ACC112 (cell line): Measurements from ENCODE around the gene OTOP3.

Source experiments
- H2AFZ ChIP-seq: fragments of 200-600 bp; sonication (generic); one replicate; pipeline ENCODE4 v1.6.0; 2017; ENCODE audit warnings: antibody characterized with exemption, low read length; ENCODE audit not compliant: unreplicated experiment
- H3K27ac ChIP-seq: fragments of 200-600 bp; sonication (generic); 2 replicates; pipeline ENCODE4 v1.5.1; 2014; ENCODE audit warnings: low read depth, mild to moderate bottlenecking, antibody characterized with exemption, low read length, moderate library complexity
- H3K27me3 ChIP-seq: fragments of 200-600 bp; sonication (generic); 2 replicates; pipeline ENCODE4 v1.6.1; 2014; ENCODE audit warnings: mild to moderate bottlenecking, antibody characterized with exemption, low read length, moderate library complexity, mixed read lengths; ENCODE audit not compliant: insufficient read depth
- H3K36me3 ChIP-seq: fragments of 200-600 bp; sonication (generic); 2 replicates; pipeline ENCODE4 v1.6.1; 2016; ENCODE audit warnings: mild to moderate bottlenecking, antibody characterized with exemption, low read length, moderate library complexity, mixed read lengths; ENCODE audit not compliant: insufficient read depth
- H3K4me1 ChIP-seq: fragments of 200-600 bp; sonication (generic); one replicate; pipeline ENCODE4 v1.6.1; 2016; ENCODE audit warnings: low read length, mixed read lengths; ENCODE audit not compliant: insufficient read depth, unreplicated experiment, control insufficient read depth
- H3K4me3 ChIP-seq: fragments of 200-600 bp; sonication (generic); 2 replicates; pipeline ENCODE4 v1.5.1; 2014; ENCODE audit warnings: mild to moderate bottlenecking, low read depth, low read length
- H3K79me2 ChIP-seq: fragments of 200-600 bp; sonication (generic); one replicate; pipeline ENCODE4 v1.6.0; 2016; ENCODE audit warnings: low read length; ENCODE audit not compliant: control insufficient read depth, unreplicated experiment, insufficient read depth

The OTOP3 gene

DNA sequence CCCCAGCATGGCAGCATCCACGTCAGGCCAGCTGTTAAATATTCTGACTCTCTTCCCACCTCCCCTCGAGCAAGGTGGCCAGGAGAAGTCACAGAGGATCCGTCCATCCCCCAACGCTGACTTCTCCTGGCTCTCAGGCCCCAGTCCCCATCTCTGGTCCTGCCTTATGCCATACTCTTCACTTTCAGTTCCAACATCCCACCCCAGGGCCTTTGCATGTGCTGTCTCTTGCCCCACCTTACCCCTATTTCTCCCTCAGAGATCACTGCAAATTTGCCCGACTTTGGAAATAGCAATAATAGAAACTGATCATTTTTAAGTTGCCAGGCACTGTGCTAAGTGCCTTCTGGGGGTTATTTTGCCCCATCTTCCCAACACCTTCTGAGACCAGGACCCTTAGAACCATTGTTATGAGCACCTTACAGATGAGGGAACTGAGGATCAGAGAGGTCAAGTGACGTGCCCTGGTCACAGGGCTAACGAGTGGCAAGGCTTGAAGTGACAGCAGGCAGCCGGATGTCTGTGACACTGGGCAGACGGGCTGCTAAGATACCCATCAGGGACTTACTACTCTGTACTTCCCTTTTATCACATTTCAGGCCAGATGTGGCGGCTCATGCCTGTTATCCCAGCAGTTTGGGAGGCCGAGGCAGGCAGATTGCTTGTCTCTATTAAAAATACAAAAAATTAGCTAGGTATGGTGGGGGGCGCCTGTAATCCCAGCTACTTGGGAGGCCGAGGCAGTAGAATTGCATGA, 19.1 kb downstream of the OTOP3 start:
- H3K79me2 ChIP-seq = no peaks in the 10 kb centered on the region
- H3K27ac ChIP-seq = no peak overlapping the region
- no peak overlapping the region for H2AFZ ChIP-seq
- H3K36me3 ChIP-seq = no peaks in the 10 kb centered on the region
- H3K4me1 ChIP-seq = no peaks in the 10 kb centered on the region
- no peak overlapping the region for H3K4me3 ChIP-seq
- H3K27me3 ChIP-seq = peaks cover 21% of the 10 kb centered on the region

DNA sequence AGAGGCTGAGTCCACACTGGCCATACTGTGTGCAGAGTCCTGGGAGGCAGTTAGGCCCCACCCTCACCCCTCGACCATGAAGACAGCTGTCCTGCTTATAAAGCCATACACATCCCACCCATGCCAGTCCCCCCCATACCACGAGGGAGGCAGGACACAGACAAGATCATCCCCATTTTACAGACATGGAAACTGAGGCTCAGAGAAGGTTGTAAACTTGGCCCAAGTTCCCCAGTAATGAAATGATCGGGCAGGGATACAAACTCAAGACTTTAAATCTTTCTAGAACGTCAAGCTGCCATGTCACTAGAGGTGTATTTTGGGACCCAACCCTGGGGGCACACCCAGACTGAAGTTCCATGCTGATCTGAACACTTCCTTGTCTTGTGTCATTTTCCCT, 20.4 kb downstream of the OTOP3 start:
- no peaks in the 10 kb centered on the region for H3K79me2 ChIP-seq
- no peaks in the 10 kb centered on the region for H3K36me3 ChIP-seq
- H3K4me1 ChIP-seq = peaks cover 4% of the 10 kb centered on the region
- no peak overlapping the region for H3K27ac ChIP-seq
- no peak overlapping the region for H2AFZ ChIP-seq
- H3K4me3 ChIP-seq = no peak overlapping the region
- H3K27me3 ChIP-seq = peaks cover 11% of the 10 kb centered on the region

DNA sequence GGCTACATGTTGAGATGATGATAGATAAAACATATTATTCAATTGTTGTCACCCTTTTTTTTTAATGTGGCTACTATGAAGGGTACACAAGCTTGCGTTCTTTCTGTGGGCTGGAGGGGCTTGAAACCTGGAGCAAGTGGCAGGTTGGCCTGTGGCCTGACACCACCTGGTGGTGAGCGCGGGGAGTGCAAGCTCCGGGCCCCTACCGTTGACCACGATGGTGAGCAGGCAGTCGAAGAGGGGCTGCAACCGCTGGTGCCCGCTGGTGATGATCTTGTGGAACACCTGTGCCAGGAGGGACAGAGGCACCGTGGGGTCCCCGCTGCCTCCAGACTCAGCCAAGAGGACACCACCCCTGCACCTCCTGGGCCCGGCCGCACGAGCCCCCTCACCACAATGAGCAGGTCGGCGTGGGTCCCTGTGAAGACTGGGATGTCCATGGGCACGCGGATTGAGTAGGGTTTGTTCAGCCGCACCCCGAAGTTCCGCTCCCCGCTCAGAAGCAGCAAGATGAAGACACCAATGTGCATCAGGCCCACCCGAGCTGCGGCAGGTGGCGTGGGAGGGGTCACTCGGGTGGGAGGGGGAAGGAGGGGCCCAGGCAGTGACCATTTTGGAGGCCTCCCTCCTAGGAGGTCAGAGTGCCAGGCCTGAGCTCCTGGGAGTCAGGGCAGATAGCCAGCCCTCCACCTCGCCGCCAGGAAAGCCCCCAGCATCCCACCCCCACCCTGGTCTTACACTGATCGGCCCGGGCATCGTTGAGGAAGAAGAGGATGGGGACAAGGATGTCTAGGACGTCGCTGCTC, 22.4 kb downstream of the OTOP3 start:
- Histone ChIP-seq H3K79me2 (no peaks in the 10 kb centered on the region), H3K27ac (no peak overlapping the region), H3K36me3 (no peaks in the 10 kb centered on the region), H2AFZ (no peak overlapping the region), H3K27me3 (peaks cover 4% of the 10 kb centered on the region; the same call in 1 of the 2 replicates), H3K4me3 (no peak overlapping the region), H3K4me1 (peaks cover 4% of the 10 kb centered on the region)

DNA sequence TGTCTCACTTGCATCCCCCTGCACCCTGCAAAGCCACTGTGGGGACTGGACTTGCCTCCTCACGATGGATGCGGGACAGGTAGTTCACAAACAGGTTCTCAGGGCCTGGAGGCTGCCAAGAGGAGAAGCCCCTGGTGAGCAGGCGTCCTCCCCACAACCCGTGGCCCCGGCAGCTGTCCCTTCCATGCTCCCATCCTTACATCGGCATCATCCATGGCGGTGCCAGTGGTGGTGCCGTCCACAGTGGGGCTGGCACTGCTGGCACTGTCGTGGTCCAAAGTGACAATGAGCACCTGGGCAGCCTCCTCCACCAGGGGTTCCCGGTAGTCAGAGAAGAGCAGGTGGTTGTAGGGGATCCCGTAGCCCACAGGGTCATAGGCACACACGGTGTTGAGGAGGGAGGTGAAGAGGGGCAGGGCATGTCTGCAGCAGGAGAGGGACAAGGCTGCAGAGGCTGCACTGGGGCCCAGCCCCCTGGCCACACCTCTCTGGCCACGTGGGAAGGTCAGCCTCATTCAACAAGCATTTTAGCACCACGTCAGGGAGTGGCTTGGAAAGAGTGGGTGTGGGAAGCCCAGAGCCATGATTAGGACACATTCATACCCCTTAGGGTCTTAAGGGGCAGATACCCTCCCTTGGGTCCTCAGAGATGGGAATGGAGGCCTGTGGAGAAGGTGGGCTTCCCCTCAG, 24.3 kb downstream of the OTOP3 start:
- Histone ChIP-seq H2AFZ (no peak overlapping the region), H3K79me2 (no peaks in the 10 kb centered on the region), H3K27me3 (0 out of 2 replicates have a peak, but pooled peaks cover 4% of the 10 kb centered on the region)

DNA sequence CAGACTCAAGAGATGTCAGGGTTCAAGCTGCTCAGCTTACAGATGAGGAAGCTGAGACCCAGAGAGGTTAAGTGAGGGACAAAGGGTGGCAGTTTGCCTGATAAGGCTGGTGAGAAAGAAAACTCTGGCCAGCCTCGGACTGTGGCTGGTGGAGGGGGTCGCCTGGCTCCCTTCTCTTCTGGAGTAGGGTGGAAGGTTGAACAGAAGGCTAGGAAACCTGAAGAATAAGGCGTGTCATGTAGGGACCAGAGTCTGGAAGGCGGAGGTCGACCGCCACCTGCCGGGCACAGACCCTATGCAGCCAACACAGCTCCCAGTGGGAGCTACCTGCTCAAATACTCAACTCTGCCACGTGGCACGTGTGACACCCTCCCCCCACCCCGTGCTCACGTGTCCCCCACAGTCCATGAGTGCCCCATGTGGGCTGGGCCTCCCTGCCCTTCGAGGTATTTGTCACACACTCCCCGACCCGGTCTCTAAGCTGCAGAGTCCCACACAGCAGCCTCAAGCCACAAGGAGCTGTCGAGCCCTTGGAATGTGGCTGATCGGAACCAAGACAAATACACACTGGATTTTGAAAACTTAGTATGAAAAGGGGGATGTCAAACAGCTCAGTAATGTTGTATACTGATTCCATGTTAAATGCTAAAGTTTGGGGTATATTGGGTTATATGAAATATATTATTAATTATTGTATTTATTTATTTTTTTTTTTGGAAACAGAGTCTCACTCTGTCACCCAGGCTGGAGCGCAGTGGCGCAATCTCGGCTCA, 25.1 kb downstream of the OTOP3 start:
- Histone ChIP-seq H3K27ac (no peak overlapping the region), H2AFZ (no peak overlapping the region)

More for the DNA sequence above, 24.3 kb downstream of the OTOP3 start:
- Histone ChIP-seq H3K4me3 (no peak overlapping the region), H3K4me1 (peaks cover 4% of the 10 kb centered on the region), H3K27ac (no peak overlapping the region), H3K36me3 (no peaks in the 10 kb centered on the region)

DNA sequence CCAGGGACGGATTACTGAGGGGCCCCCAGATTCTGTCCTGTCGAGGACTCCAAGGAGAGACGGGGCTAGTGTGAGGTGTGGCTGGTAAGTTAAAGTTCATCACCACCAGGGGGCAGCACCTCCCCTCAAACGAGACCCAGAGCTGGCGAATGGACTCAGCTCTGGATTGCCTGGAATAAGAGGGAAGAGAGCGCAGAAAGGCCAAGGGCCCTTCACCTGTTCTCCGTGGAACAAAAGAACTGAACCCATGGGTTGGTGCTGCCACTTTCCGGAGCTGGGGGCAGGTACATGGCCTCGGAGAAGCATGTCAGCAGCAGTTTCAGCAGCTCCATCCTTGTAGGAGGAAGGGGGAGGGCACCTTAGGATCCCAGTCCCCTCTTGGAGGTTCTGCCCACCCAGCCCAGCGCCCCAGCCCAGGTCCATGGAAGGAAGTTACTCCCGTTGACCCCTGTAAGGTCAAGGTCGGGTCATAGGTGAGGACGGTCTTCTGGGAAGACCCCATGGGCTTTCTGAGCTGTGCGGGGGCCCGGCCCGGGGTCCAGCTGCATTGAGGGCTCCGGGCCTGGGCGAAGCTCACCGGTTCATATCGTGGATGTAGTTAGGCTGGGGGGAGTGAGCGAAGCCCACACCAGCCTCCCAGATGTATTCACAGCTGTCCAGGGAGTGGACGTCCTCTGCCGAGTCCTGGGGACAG, 26.1 kb downstream of the OTOP3 start:
- no peak overlapping the region for H2AFZ ChIP-seq
- H3K27ac ChIP-seq = no peak overlapping the region
- H3K27me3 ChIP-seq = 0 out of 2 replicates have a peak, but pooled peaks cover 4% of the 10 kb centered on the region
- H3K4me1 ChIP-seq = peaks cover 4% of the 10 kb centered on the region
- H3K4me3 ChIP-seq = no peak overlapping the region
- no peaks in the 10 kb centered on the region for H3K79me2 ChIP-seq
- no peaks in the 10 kb centered on the region for H3K36me3 ChIP-seq

More for the DNA sequence above, 25.1 kb downstream of the OTOP3 start:
- H3K4me1 ChIP-seq = peaks cover 4% of the 10 kb centered on the region
- 0 out of 2 replicates have a peak, but pooled peaks cover 4% of the 10 kb centered on the region for H3K27me3 ChIP-seq
- H3K79me2 ChIP-seq = no peaks in the 10 kb centered on the region
- no peaks in the 10 kb centered on the region for H3K36me3 ChIP-seq
- no peak overlapping the region for H3K4me3 ChIP-seq

DNA sequence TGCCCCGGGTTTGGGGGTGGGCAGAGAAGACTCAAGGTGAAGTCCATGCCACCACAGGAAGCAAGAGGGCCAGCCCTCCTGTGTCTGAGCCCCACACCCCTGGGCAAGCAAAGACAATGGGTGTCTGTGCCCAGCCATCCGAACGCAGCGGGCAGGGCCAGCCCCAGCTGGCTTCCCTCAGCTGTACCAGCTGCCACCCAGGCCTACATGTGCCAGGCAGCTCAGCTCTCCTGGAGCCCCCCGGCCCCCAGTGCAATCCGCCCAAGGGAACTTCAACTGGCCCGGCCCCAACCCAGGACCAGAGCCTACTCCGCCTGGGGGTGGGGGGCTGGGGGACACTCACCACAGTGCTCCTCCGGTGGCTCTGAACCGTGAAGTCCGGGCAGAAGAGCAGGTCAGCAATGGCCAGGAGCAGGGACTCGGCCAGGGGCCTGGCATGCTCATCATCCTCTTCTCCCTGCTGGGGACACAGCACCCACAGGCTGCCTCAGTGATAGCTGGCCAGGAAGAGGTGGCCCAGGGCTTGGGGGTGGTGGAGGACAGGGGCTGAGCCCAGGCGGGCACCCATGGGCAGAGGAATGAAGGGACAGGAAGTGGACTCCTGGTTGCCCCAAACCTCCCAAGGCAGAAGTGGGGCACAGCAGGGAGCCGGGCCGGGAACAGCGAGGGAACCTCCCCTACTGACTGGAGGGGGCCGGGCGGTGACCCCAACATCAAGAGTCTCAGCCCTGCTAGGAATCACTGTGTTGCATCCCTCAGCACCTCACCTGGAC, 27.1 kb downstream of the OTOP3 start:
- H3K27ac ChIP-seq = no peak overlapping the region
- H3K4me3 ChIP-seq = no peak overlapping the region
- no peaks in the 10 kb centered on the region for H3K36me3 ChIP-seq
- peaks cover 4% of the 10 kb centered on the region for H3K4me1 ChIP-seq
- H3K79me2 ChIP-seq = no peaks in the 10 kb centered on the region
- H2AFZ ChIP-seq = no peak overlapping the region
- H3K27me3 ChIP-seq = 0 out of 2 replicates have a peak, but pooled peaks cover 4% of the 10 kb centered on the region

DNA sequence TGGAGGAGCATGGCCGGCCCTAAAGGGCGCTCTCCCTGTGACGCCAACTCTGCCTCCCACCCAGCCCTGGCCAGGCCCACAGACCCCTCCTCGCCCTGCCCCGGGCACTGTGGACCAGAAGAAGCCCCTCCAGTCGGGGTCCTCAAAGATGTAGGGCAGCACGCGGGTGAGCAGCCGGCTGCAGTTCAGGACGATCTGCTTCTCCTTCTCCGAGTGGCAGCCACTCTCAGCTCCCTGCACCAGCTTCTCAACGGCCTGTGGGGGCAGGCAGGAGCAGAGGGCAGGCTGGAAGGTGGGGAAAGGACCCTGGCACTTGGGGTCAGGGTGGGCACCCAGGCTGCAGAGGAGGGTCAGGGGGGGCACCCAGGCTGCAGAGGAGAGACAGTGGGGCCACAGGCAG, 28.0 kb downstream of the OTOP3 start:
- Histone ChIP-seq H3K4me1 (peaks cover 4% of the 10 kb centered on the region), H3K79me2 (no peaks in the 10 kb centered on the region), H2AFZ (no peak overlapping the region), H3K36me3 (no peaks in the 10 kb centered on the region), H3K27ac (no peak overlapping the region), H3K27me3 (no peaks in the 10 kb centered on the region), H3K4me3 (no peak overlapping the region)

DNA sequence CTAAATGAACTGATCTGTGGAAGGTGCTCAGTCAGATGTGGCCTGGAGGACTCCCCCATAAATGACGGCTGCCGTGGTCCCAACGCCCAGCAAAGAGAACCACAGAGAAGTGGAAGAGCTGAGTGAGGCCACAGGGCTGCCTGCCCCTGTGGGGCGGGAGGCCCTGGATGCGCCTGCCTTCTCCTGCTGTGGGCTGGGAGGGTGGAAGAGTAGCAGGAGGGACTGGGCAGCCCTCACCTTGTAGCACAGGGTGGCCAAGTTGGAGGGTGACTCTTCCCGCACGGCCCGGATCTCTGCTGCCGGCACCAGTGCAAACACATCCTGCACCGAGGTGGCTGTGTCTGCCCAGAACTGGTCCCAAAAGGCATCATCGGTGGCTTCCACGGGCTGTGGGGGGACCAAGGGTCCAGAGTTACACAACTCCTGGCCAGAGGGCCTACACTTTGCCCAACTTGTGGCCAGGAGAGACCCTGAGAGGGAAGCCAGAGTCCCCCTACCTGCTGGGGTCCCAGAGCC, 28.6 kb downstream of the OTOP3 start:
- H3K27me3 ChIP-seq = no peaks in the 10 kb centered on the region
- no peak overlapping the region for H3K4me3 ChIP-seq
- H3K27ac ChIP-seq = no peak overlapping the region
- H3K79me2 ChIP-seq = no peaks in the 10 kb centered on the region
- H2AFZ ChIP-seq = no peak overlapping the region
- H3K4me1 ChIP-seq = peaks cover 4% of the 10 kb centered on the region
- H3K36me3 ChIP-seq = no peaks in the 10 kb centered on the region
